Measurements from ENCODE around the gene HIVEP3. TPM values are rescaled to one million over a fixed set of nuclear protein-coding genes. Genes with fewer than 3 reads are reported as not detected.

The HIVEP3 gene
- total RNA-seq, 2 donors from 2014 or later: 0.13 to 0.99 TPM

GRCh38 chr1:41690331-41690730 is 228.4 kb downstream of the HIVEP3 start:
- Histone ChIP-seq H3K4me3 (ENCODE audit: low read length) (no peak overlapping the region), H3K9me3 (ENCODE audit: control insufficient read depth, low read length) (no peaks in the 10 kb centered on the region), H3K27ac (ENCODE audit: low read depth, low read length) (no peak overlapping the region), H3K36me3 (ENCODE audit: control insufficient read depth, insufficient read depth, low read length) (no peaks in the 10 kb centered on the region), H3K4me1 (ENCODE audit: control insufficient read depth, insufficient read depth, low read length) (no peaks in the 10 kb centered on the region), H3K27me3 (ENCODE audit: control insufficient read depth, insufficient read depth, low read length, poor library complexity, severe bottlenecking) (no peaks in the 10 kb centered on the region), H3K9ac (ENCODE audit: extremely low read depth, low read length, poor library complexity, severe bottlenecking) (no peak overlapping the region)
- Mint-ChIP-seq H3K27ac (no peak overlapping the region), H3K36me3 (ENCODE audit: low read depth) (no peaks in the 10 kb centered on the region), H3K4me3 (no peak overlapping the region), H3K4me1 (no peaks in the 10 kb centered on the region), H3K9me3 (no peaks in the 10 kb centered on the region), H3K27me3 (ENCODE audit: insufficient read depth) (no peaks in the 10 kb centered on the region)
- TF ChIP-seq, protein P1, sequence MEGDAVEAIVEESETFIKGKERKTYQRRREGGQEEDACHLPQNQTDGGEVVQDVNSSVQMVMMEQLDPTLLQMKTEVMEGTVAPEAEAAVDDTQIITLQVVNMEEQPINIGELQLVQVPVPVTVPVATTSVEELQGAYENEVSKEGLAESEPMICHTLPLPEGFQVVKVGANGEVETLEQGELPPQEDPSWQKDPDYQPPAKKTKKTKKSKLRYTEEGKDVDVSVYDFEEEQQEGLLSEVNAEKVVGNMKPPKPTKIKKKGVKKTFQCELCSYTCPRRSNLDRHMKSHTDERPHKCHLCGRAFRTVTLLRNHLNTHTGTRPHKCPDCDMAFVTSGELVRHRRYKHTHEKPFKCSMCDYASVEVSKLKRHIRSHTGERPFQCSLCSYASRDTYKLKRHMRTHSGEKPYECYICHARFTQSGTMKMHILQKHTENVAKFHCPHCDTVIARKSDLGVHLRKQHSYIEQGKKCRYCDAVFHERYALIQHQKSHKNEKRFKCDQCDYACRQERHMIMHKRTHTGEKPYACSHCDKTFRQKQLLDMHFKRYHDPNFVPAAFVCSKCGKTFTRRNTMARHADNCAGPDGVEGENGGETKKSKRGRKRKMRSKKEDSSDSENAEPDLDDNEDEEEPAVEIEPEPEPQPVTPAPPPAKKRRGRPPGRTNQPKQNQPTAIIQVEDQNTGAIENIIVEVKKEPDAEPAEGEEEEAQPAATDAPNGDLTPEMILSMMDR (conservative IDR thresholded peaks at IDR 0.05): no peak
- WGBS, 2 experiments (ENCODE audit: insufficient coverage in 1 of 2, insufficient read length in 1 of 2): 94 to 100% methylated on average over 4 to 8 of the region's 8 CpGs
- DNase-seq: no peak

DNA sequence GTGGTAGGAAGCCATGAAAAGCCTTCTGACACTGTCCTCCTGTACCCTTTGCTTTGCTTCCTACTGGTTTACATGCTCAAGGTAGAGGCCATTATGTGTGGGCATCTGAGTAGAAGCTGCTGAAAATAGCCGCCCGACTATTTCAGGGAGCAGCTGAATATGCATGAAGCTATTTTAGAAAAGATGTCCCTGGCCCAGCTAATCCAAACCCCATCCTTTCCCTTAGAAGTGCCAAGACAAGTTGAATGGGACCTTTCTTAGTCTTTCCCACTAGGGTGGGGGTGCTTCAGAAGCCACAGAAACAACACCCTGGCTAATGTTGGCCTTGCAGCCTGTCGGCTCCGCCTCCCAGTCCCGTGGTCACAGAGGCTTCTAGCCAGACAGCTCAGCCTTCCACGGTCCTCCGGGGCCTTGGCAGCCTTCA is 229.2 kb downstream of the HIVEP3 start:
- Mint-ChIP-seq H3K27me3 (ENCODE audit: insufficient read depth) (no peaks in the 10 kb centered on the region), H3K9me3 (no peaks in the 10 kb centered on the region), H3K36me3 (ENCODE audit: low read depth) (no peaks in the 10 kb centered on the region), H3K4me1 (no peaks in the 10 kb centered on the region), H3K27ac (no peak overlapping the region), H3K4me3 (no peak overlapping the region)
- no peaks in the 10 kb centered on the region for H3K4me1 ChIP-seq (ENCODE audit: control insufficient read depth, insufficient read depth, low read length)
- no peak overlapping the region for H3K4me3 ChIP-seq (ENCODE audit: low read length)
- no peaks in the 10 kb centered on the region for H3K36me3 ChIP-seq (ENCODE audit: control insufficient read depth, insufficient read depth, low read length)
- H3K9me3 ChIP-seq (ENCODE audit: control insufficient read depth, low read length): no peaks in the 10 kb centered on the region
- WGBS, 2 experiments (ENCODE audit: insufficient coverage in 1 of 2, insufficient read length in 1 of 2): 78 to 88% methylated on average over 6 to 7 of the region's 7 CpGs
- DNase-seq: no peak
- H3K27me3 ChIP-seq (ENCODE audit: control insufficient read depth, insufficient read depth, low read length, poor library complexity, severe bottlenecking): no peaks in the 10 kb centered on the region
- no peak overlapping the region for H3K27ac ChIP-seq (ENCODE audit: low read depth, low read length)
- no peak overlapping the region for H3K9ac ChIP-seq (ENCODE audit: extremely low read depth, low read length, poor library complexity, severe bottlenecking)
- TF ChIP-seq, protein P1 (conservative IDR thresholded peaks at IDR 0.05): no peak

GRCh38 chr1:41689139-41689538 is 229.6 kb downstream of the HIVEP3 start:
- Mint-ChIP-seq H3K4me3 (no peak overlapping the region), H3K27me3 (ENCODE audit: insufficient read depth) (no peaks in the 10 kb centered on the region), H3K9me3 (no peaks in the 10 kb centered on the region), H3K36me3 (ENCODE audit: low read depth) (no peaks in the 10 kb centered on the region), H3K27ac (no peak overlapping the region), H3K4me1 (no peaks in the 10 kb centered on the region)
- Histone ChIP-seq H3K9ac (ENCODE audit: extremely low read depth, low read length, poor library complexity, severe bottlenecking) (no peak overlapping the region), H3K27me3 (ENCODE audit: control insufficient read depth, insufficient read depth, low read length, poor library complexity, severe bottlenecking) (no peaks in the 10 kb centered on the region), H3K27ac (ENCODE audit: low read depth, low read length) (no peak overlapping the region), H3K36me3 (ENCODE audit: control insufficient read depth, insufficient read depth, low read length) (no peaks in the 10 kb centered on the region), H3K4me3 (ENCODE audit: low read length) (no peak overlapping the region), H3K4me1 (ENCODE audit: control insufficient read depth, insufficient read depth, low read length) (no peaks in the 10 kb centered on the region), H3K9me3 (ENCODE audit: control insufficient read depth, low read length) (no peaks in the 10 kb centered on the region)
- TF ChIP-seq, protein P1 (conservative IDR thresholded peaks at IDR 0.05): no peak
- WGBS, 2 experiments (ENCODE audit: insufficient coverage in 1 of 2, insufficient read length in 1 of 2): 91% methylated on average over 9 to 10 of the region's 10 CpGs
- DNase-seq: no peak
